Renal cortex interstitium (tissue), 11 donors: Measurements from ENCODE around the gene PNMA1. TPM values are rescaled to one million over a fixed set of nuclear protein-coding genes. Genes with fewer than 3 reads are reported as not detected.
"Not testable (repeated sequence)": the region's sequence is repeated elsewhere in the genome, so short reads cannot be mapped to it uniquely, and the experiment has no call there.

Experiments used
- DNase-seq, 11 donors: peaks; one replicate each; pipeline ENCODE4 v3.0.0-alpha.2; 2013; ENCODE audit warnings: low read depth in 9 of 11, low spot score in 4 of 11; ENCODE audit errors: extremely low read depth in 1 of 11
- polyA plus RNA-seq, 3 donors: library from polyadenylated mRNA; unstranded; fragments of 120-200 nt; gene quantifications; one replicate each; pipeline ENCODE4 v1.2.1, GENCODE V29; 2013; ENCODE audit not compliant: insufficient read length in 3 of 3

Gene PNMA1
- polyA plus RNA-seq, 3 donors, result 79.5 to 96.4 (median 90.5) TPM

DNA sequence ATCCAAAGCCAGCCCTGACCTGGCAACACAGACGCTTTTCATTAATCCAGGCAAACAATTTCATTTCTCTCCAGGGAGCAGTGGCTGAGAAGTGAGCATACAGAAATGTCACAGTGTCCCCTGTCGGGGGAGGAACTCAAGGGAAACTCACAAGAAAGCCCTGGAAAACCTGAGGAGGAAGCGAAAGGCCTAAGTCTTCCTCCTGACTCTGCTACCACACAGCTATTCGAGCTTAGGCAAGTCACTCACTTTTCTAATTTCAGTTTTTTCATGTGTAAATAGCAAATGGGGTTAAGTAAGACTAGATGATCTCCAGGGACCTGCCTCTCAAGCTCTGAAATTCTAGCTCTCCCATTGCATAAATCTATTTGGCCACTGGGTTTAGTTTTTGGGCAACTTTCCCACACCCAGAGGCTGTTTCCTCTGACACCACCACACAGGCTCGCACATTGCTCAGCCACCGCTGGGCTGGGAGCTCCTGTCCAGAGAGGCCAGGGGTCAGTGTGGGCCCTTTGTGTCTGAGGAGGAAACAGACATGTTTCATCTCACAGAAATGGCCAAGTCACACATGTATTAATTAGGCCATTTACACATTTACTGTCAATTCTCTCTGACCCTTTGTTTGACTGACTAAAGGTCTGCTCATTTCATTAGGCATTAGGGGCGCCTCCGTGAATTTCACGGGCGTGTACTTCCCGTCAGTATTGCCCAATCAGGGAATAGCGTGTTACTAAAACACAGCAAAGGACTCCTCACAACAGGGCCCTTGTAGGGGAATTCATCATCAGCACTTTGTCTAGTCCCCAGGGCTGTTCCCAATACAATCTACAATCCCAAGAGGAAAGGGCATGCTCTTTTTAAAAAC lies 9.8 kb upstream of the PNMA1 start:
- no peak for DNase-seq

DNA sequence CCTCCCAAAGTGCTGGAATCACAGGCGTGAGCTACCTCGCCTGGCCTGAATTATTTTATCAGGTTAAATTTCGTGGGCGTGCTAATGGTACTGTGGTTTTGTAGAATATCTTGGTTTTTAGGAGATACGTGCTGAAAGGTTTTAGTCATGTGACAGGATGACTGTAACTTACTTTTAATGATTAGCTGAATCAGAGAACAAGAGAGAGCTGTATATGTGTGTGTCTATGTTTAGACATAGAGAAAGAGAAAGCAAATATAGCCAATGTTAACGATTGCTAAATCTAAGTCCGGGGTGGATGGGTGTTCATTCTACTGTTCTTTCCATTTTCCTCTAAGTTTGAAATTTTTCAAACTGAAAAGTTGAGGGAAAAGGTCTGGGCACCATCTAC lies 9.2 kb upstream of the PNMA1 start:
- no peak for DNase-seq

DNA sequence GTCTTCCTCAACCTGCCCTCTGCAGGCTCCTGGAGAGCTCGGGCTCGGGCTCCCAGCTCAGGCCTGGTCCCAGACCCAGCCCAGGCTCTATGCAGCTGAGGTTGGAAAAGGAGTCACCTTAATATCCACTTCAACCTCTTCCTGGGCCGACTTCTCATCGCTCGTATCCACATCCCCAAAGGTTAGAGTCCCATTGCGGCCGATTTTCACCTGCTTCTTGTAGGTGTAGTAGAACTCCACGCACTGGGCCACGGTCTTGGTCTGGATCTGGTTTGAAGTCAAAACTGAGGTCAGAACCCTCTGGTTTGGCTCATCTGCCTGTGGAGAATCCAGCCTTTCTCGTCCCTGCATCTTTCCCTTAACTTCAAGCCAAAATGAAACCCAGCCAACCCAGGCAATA lies 8.4 kb upstream of the PNMA1 start:
- DNase-seq, result no peak

DNA sequence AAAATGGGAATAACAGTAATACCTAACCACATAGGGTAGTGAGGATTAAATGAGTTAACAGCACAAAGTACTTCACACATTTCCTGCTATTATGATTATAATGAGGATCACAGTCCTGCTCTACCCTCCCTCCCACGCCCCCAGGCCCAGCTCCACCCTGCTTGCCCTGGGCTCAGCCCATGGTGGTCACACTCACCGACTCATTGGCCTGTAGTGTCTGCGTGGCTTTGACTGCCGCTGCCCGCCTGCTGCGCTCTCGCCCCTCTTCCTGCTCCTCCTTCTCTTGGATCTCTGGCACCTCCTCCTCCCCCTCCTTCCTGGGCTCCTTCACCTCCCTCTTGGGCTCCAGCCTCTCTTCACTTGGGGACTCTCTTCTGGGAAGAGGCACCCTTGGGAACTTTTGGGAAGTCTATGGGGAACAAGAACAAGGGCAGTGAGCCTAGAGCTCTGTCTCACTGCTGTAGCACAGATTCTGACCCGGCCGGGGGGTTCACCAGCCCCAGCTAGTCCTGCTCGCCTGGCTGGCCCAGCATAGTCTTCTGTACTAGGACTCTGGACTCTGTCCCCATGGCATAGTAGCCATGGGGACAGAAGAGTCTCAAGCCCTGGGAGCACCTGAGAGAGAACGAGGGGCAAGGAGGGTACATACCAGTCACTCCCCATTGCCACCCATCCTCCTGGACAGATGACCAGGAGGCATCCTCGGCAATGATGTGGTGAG lies 7.1 kb upstream of the PNMA1 start:
- DNase-seq, result no peak

DNA sequence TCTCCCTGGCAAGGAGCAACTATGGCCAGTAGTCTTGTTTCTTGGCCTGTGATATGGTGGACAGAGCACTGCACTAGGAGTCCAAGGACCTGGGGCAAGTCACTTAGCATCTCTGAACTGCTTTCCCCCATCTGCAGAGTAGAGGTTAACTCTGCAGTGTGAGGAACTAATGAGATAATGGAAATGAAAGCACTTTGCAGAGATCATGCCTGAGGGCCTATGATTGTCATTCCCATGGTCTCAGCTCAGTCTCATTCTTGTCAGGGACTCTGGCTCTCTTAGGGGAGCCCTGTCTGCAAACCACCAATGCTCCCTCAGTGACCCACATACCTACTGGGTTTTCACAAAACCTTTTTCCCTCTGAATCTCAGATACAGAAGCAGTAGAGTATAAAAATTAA lies 6.5 kb upstream of the PNMA1 start:
- DNase-seq, result no peak

DNA sequence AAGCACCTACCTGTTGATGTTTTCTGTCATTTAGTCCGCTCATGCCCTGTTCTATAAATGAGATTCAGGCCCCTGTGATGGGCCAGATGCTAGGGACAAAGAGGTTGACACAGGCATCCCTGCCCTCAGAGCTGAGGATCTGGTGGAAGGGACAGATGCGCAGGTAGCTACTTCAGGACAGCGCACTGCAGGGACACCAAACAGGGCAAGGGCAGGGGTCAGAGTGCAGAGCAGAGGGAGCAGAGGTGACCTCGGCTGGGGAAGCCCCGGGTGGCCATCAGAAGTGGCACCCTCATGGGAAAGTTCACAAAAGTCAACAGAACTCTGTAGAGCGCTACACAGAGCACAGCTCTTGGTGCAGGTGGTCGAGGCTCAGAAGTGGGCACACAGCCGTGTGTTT lies 5.6 kb upstream of the PNMA1 start:
- DNase-seq, result no peak

DNA sequence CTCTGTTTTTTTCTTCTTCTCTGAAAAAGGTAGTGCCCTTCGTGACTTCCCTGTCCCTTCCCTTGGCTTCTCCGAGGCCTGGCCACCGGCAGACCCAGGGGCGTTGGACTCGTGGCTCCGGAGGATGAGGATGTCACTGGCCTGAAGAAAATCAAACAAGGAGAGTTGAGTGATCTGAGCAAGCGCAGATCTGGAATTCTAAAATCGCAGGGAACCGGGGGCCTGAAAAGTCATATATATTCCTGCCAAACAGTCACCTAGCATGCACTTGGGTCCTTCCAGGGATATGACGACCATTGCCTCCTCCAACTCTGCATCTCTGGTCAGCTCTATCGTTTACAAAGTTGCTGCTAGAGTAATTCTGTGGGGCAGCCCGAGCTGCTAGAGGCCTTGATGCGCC lies 5.2 kb upstream of the PNMA1 start:
- no peak for DNase-seq

DNA sequence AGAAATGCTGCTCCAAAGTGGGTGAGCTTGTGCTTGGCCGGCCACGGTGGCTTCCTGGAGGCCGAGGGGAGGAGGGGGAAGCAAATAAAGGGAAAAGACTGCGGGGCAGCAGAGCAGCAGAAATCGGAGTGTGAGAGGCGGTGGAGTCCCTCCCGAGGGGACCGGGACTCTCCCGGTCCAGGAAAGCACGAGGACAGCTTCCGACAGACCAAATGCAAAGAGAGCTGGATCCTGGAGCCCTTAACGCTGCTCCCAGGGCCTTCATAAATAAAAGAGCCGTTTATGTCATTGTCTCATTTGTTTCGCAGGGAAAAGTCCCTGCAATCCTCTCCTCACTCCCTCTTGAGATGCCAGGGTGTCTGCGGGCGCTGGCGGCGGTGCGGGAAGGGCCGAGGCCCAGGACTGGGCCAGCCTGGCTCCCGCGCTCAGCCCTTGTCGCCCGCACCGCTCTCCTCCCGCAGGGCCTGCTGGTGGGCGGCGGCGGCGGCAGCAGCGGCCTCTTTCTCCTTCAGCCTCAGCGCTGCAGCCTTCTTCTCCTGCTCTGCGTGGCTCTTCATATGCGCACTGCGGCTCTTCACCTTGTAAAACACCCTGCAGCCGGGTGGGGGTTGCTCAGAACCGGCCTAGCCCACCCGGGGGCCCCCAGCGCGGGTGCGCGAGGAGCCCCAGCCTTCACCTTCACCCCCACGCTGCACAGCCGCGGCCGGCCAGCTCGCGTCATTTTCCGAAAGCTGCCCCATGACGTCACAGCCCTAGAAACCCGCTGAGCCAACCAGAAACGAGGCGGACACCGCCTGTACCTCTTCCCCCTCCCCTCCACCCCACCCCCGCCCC lies 4.5 kb upstream of the PNMA1 start:
- peak in 3 of 11 donors; percentile 75 to 79 (median 76) for DNase-seq

DNA sequence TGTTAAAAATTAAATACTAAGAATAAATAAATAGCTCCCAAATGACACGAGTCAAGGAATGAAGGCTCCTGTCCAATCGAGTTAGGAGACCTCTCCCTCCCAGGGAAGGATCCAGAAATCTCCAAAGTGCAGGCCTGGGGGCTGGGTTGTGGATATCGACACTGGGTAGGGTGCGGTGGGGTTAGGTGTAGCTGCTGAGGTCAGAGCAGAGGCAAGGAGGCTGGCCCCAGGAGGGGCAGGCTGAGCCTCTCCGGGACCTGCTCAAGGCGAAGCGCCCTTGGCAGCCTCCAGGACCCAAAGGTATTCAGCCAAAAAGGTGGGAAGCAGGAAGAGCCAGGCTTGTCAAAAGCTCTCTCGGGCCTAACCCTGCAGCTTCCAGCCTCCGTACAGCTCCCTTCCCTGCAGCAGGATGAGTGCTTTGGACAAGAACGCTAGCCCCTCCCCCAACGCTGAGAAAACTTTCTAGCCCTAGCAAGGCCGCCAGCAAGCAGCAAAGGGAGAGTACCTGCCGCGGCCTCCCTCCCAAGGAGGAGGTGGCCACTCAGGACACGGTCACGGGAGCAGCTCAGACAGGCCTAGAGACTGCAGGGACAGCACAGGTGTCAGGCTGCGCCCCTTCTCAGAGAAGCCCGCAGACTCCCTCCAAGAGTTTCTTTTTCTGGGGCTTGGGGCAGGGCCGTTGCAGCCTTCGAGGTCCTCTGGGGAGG lies 3.7 kb upstream of the PNMA1 start:
- peak in 1 of 11 donors; percentile 68 for DNase-seq

DNA sequence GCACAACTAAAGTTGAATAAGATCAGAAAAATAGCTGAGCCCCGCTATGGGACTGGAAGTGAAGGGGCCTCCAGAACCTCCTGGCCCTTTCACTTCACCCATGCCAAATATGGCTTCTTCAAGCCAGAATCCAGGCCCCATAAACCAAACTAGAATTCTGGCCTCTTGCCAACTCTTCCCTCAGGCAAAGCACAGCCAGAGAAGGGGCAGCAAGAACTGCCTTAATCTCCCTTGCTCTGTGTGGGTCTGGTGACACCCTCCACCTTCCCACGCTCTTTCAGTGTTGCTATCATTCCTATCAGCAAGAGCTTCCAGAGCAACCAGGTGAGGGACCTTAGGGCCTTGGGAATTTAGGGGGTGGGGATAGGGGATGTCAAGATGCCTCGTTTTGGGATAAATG lies 3.1 kb upstream of the PNMA1 start:
- peak in 1 of 11 donors; percentile 46 for DNase-seq

DNA sequence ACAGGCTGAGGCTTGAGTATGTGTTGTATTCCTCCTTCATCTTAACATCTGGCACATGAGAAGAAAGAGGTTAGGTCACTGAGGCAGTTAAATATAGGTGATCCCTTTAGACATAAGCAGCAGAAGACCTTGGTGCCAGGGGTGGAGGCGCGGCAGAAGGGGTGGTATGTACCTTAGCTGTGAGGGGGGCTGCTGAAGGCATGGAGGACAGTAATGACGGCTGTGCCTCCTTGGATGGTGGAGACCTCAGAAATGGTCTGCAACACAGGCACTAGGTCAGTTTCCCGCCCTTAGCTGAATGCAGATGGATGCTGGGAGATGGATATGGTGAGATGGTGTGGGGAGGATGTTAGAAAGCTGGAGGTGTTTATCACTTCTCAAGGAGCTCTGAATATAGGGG lies 1.5 kb upstream of the PNMA1 start:
- DNase-seq, result no peak

DNA sequence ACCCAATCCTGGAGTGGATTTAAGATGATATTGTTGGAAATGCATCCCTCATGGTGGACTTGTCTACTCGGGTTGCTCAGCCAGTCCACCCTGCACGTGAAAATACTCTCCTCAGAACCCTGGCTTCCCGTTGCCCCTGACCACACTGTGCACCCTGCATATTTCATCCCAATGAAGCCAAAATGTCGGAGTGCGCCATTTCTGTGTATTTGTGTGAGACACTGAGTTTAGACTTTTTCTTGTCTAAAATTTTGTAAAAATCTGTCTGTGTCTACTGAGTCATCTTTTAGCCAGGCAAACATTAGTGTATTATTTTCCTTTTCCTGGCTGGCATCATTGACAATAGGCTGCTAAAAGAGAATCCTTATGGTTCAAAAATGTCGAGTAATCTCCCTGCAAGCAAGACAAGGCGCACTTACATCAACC lies 485 bp upstream of the PNMA1 start:
- no peak for DNase-seq

DNA sequence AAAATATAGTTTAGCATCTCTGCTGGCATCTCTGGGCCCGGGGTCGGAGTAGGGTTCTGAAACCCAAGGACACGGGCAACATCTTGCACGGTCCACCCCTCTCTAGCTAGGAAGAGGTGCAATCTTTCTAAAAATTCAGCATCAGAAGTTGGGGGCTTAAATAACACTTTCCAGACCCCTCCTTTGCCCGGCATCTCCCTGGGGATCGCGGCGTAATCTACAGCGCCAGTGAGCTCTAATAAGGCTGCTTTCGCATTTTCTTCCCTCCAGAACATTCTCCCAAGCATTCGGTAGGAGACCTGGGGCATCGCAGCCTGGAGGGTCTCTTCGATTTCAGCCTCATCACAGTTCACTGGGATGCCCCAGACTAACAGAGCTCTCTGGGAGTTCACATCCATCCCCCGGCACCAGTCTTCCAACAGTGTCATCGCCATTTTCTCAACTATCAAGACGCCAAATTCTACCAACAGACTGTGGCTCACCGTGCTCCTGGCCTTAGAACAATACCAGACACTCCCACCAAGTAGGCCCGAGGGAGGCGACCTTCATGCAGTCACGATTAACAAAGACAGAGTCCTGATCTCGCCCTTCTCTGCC lies 880 bp downstream of the PNMA1 start:
- no peak for DNase-seq

DNA sequence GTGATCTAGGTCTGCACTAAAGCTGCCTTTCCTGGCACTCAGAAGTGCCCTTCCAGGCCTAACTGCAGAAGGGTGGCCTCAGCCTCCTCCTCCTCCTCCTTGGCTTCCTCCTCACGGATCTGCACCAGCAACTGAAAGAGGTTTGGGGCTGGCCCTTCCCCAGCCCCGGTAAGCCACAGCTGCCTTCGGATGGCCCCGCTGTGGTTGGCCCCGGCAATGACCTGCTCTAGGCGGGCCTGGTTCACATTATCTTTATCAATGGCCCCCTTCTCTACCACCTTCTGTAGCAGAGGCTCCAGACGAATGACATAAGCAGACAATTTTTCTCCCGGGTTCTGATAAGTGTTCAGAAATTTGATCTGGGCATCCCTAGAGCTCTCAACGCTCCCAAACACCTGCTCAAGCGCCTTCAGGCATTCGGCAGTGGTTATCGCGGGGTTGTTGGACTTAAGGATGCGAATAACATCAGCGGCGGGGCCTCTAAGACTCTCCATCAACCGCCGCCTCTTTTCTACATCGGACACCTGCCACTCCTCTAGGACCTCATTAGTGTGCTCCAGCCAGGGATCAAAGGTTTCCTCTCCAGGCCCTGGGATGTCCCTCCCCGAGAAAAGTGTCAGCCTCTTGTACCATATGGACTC lies 1.5 kb downstream of the PNMA1 start:
- DNase-seq, result no peak

DNA sequence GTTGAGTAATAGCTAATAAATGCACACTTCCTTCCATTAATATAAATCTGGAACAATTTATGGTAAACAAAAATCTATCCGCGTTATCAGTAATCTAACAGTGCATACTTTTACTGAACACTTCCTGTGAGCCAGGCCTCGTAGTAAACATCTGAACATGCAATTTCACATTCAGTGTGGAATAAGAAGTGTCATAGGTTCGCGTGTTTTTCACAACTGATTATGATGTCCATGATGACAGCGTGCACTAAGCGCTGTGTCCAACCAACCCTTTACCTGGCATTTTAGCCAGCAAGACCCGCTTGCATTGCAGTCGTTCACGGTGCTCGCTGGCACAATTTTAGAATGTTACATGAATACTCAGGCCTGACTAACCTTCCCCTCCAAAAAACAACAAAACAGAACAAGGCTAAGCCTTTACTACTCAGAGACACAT lies 2.1 kb downstream of the PNMA1 start:
- DNase-seq, result no peak

DNA sequence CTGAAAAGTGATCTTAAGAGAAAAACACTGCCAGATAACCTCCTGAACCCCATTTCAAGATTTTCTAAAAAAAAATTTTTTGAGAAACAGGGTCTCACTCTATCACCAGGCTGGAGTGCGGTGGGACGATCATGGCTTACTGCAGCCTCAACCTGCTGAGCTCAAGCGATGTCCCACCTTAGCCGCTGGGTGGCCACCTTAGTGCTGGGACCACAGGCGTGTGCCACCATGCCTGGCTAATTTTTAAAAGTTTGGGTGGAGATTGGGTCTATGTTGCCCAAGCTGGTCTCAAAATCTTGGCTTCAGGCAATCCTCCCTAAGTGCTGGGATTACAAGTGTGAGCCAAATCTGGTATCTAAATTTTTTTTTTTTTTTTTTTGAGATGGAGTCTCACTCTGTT lies 3.4 kb downstream of the PNMA1 start:
- DNase-seq, result no peak

DNA sequence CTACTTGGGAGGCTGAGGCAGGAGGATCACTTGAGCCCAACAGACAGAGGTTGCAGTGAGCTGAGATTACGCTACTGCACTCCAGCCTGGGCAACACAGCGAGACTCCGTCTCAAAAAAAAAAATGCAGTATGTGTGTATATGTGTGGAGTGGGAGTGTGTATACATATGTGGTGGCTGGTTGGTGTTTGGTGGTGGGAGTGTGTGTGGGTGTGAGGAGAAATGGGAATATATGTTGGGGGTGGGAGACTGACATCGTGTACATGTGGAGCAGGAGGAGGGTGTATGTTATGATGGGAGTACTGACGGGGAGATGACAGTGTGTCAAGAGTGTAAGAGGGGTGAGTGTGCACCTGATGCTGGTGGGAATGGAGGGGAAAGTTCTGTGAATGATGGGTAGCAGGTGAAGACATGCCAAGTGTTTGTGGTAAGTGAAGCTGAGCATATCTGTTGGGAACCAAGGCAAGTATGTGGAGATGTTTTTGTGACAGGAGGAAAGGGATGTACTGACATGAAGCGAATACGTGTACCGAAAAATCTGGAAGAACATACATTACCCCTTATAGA lies 4.2 kb downstream of the PNMA1 start:
- no peak for DNase-seq

DNA sequence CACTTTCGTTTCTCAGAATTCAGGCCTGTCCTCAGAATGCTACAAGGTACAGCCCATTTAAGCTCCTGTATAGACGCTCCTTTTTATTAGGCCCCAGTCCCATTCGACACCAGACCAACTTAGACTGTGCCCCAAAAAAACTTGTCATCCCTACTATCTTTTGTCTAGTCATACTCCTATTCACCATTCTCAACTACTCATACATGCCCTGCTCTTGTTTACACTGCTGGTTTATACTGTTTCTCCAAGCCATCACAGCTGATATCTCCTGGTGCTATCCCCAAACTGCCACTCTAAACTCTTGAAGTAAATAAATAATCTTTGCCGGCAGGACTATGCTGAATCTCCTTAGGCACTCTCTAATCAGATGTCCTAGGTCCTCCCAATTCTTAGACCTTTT lies 6.1 kb downstream of the PNMA1 start:
- not testable (repeated sequence) for DNase-seq
